Coronary artery (tissue), 2 donors: ENCODE measurements around the gene BMP8B.
"Not testable (repeated sequence)": the region's sequence is repeated elsewhere in the genome, so short reads cannot be mapped to it uniquely, and the experiment has no call there.

Experiments
- DNase-seq: peaks from one replicate; pipeline ENCODE4 v3.0.0-alpha.2; 2017; ENCODE audit warnings: low spot score
- H3K27ac ChIP-seq, 2 donors: fragments of 200-600 bp; sonication (generic); one replicate each; pipeline ENCODE4 v1.5.1; 2016 to 2019
- H3K4me3 ChIP-seq: fragments of 200-600 bp; sonication (generic); 2 replicates; pipeline ENCODE4 v1.5.1; 2016; ENCODE audit warnings: mild to moderate bottlenecking, moderate library complexity
- CTCF ChIP-seq: fragments of 200-600 bp; sonication (generic); IDR thresholded peaks from one replicate; pipeline ENCODE4 v1.5.1; 2019; ENCODE audit warnings: antibody characterized with exemption

BMP8B gene

GRCh38 chr1:39832294-39832693 is 43.6 kb upstream of the BMP8B start:
- Histone ChIP-seq H3K27ac (no peak overlapping the region), H3K4me3 (no peak overlapping the region)
- TF ChIP-seq CTCF = no peak
- no peak for DNase-seq

GRCh38 chr1:39829791-39830533 is 41.3 kb upstream of the BMP8B start:
- Histone ChIP-seq H3K4me3 (no peak overlapping the region), H3K27ac (no peak overlapping the region)
- TF ChIP-seq CTCF = no peak
- no peak for DNase-seq

GRCh38 chr1:39828734-39829133 is 40.1 kb upstream of the BMP8B start:
- H3K27ac ChIP-seq = no peak overlapping the region
- H3K4me3 ChIP-seq = no peak overlapping the region
- no peak for TF ChIP-seq CTCF
- no peak for DNase-seq

GRCh38 chr1:39828255-39828654 is 39.6 kb upstream of the BMP8B start:
- not testable (repeated sequence) for DNase-seq, H3K27ac ChIP-seq, H3K4me3 ChIP-seq

- TF ChIP-seq CTCF = no peak
- DNase-seq = no peak
- Histone ChIP-seq H3K4me3 (no peak overlapping the region), H3K27ac (no peak overlapping the region)
Measured at GRCh38 chr1:39827201-39827600, 38.5 kb upstream of the BMP8B start.

- DNase-seq = no peak
- Histone ChIP-seq H3K4me3 (no peak overlapping the region), H3K27ac (no peak overlapping the region)
- TF ChIP-seq CTCF = no peak
Measured at GRCh38 chr1:39826583-39826982, 37.9 kb upstream of the BMP8B start.

GRCh38 chr1:39825432-39825941 is 36.8 kb upstream of the BMP8B start:
- no peak for TF ChIP-seq CTCF
- Histone ChIP-seq H3K27ac (no peak overlapping the region), H3K4me3 (no peak overlapping the region)
- DNase-seq = no peak

- DNase-seq, H3K27ac ChIP-seq, H3K4me3 ChIP-seq: not testable (repeated sequence)
Measured at GRCh38 chr1:39823450-39823849, 34.8 kb upstream of the BMP8B start.
